H9 (cell line): ENCODE measurements around the gene TH. TPM values are rescaled to one million over a fixed set of nuclear protein-coding genes. Genes with fewer than 3 reads are reported as not detected.

Experiments used
- DNase-seq: peaks from one replicate; pipeline ENCODE4 v3.0.0-alpha.2; 2017
- H2AFZ ChIP-seq: one replicate; pipeline ENCODE4 v1.6.1; 2013; ENCODE audit warnings: mild to moderate bottlenecking, low read length, control low read depth, moderate library complexity
- H2AK5ac ChIP-seq: 2 replicates; pipeline ENCODE4 v1.6.1; 2013; ENCODE audit warnings: low read length, control low read depth, mixed read lengths; ENCODE audit not compliant: insufficient read length
- H2BK120ac ChIP-seq: one replicate; pipeline ENCODE4 v1.6.1; 2013; ENCODE audit warnings: low read depth, mild to moderate bottlenecking, low read length, control low read depth, inconsistent platforms; ENCODE audit not compliant: poor library complexity, severe bottlenecking
- H2BK12ac ChIP-seq: 2 replicates; pipeline ENCODE4 v1.6.1; 2013; ENCODE audit warnings: low read length, control low read depth, mixed read lengths, low read depth; ENCODE audit not compliant: insufficient read length
- H2BK15ac ChIP-seq: 2 replicates; pipeline ENCODE4 v1.6.1; 2013; ENCODE audit warnings: low read depth, low read length, control low read depth
- H2BK20ac ChIP-seq: one replicate; pipeline ENCODE4 v1.6.1; 2013; ENCODE audit warnings: low read depth, mild to moderate bottlenecking, low read length, control low read depth, inconsistent platforms; ENCODE audit not compliant: poor library complexity, severe bottlenecking
- H2BK5ac ChIP-seq: 2 replicates; pipeline ENCODE4 v1.6.1; 2013; ENCODE audit warnings: low read length, control low read depth, mixed read lengths; ENCODE audit not compliant: insufficient read length
- H3K14ac ChIP-seq: 2 replicates; pipeline ENCODE4 v1.6.1; 2013; ENCODE audit warnings: low read length, control low read depth; ENCODE audit not compliant: insufficient read depth
- H3K18ac ChIP-seq: 2 replicates; pipeline ENCODE4 v1.6.1; 2013; ENCODE audit warnings: low read depth, mild to moderate bottlenecking, mixed read lengths, low read length, control low read depth; ENCODE audit not compliant: insufficient read length
- H3K23ac ChIP-seq: 2 replicates; pipeline ENCODE4 v1.6.1; 2013; ENCODE audit warnings: low read length, control low read depth, mixed read lengths, low read depth; ENCODE audit not compliant: insufficient read length
- H3K23me2 ChIP-seq: 2 replicates; pipeline ENCODE4 v1.6.1; 2013; ENCODE audit warnings: low read depth, mild to moderate bottlenecking, mixed read lengths, low read length, control low read depth; ENCODE audit not compliant: insufficient read length, poor library complexity, severe bottlenecking
- H3K27ac ChIP-seq: 2 replicates; pipeline ENCODE4 v1.5.1; 2013; ENCODE audit warnings: low read length, control low read depth, mixed read lengths, low read depth; ENCODE audit not compliant: insufficient read length
- H3K27me3 ChIP-seq: 2 replicates; pipeline ENCODE4 v1.6.1; 2013; ENCODE audit warnings: low read length, control low read depth, inconsistent platforms; ENCODE audit not compliant: insufficient read depth
- H3K4ac ChIP-seq: 2 replicates; pipeline ENCODE4 v1.6.1; 2013; ENCODE audit warnings: low read depth, mild to moderate bottlenecking, control low read depth, inconsistent platforms, low read length, moderate library complexity
- H3K4me1 ChIP-seq: 2 replicates; pipeline ENCODE4 v1.6.1; 2013; ENCODE audit warnings: low read length, control low read depth, inconsistent platforms; ENCODE audit not compliant: insufficient read depth
- H3K4me2 ChIP-seq: 2 replicates; pipeline ENCODE4 v1.6.1; 2013; ENCODE audit warnings: low read length, control low read depth, mixed read lengths; ENCODE audit not compliant: insufficient read length, insufficient read depth
- H3K56ac ChIP-seq: 2 replicates; pipeline ENCODE4 v1.6.1; 2013; ENCODE audit warnings: low read depth, mild to moderate bottlenecking, mixed read lengths, low read length, control low read depth; ENCODE audit not compliant: insufficient read length
- H3K79me1 ChIP-seq: 2 replicates; pipeline ENCODE4 v1.6.1; 2013; ENCODE audit warnings: low read depth, mild to moderate bottlenecking, moderate library complexity, low read length, control low read depth, inconsistent platforms; ENCODE audit not compliant: insufficient read depth, poor library complexity, severe bottlenecking
- H3K79me2 ChIP-seq: 2 replicates; pipeline ENCODE4 v1.6.1; 2013; ENCODE audit warnings: low read length, control low read depth, inconsistent platforms; ENCODE audit not compliant: insufficient read depth
- H3K9ac ChIP-seq: 2 replicates; pipeline ENCODE4 v1.6.1; 2013; ENCODE audit warnings: low read length, control low read depth, mixed read lengths; ENCODE audit not compliant: insufficient read length; ENCODE audit errors: extremely low read depth
- H3K9me3 ChIP-seq: one replicate; pipeline ENCODE4 v1.6.1; 2013; ENCODE audit warnings: low read depth, low read length, inconsistent platforms; ENCODE audit not compliant: control insufficient read depth
- H3T11ph ChIP-seq: one replicate; pipeline ENCODE4 v1.6.1; 2013; ENCODE audit warnings: mild to moderate bottlenecking, low read length, control low read depth, inconsistent platforms
- H4K20me1 ChIP-seq: one replicate; pipeline ENCODE4 v1.6.1; 2013; ENCODE audit not compliant: control insufficient read depth, insufficient read length, insufficient read depth
- H4K5ac ChIP-seq: 2 replicates; pipeline ENCODE4 v1.6.1; 2013; ENCODE audit warnings: low read depth, mild to moderate bottlenecking, mixed read lengths, low read length, control low read depth; ENCODE audit not compliant: insufficient read length
- H4K8ac ChIP-seq: replicated peaks from 2 replicates; pipeline ENCODE4 v1.6.1; 2013; ENCODE audit warnings: low read length, control low read depth, mixed read lengths, low read depth; ENCODE audit not compliant: insufficient read length
- H4K91ac ChIP-seq: 2 replicates; pipeline ENCODE4 v1.6.1; 2013; ENCODE audit warnings: low read depth, mild to moderate bottlenecking, moderate library complexity, mixed read lengths, low read length, control low read depth; ENCODE audit not compliant: insufficient read length
- H3K27ac Mint-ChIP-seq, 3 experiments: 2 replicates in 2 of 3; 3 replicates in 1 of 3; pipeline ENCODE4 v1.8.0; 2020 to 2021; ENCODE audit warnings: mixed read lengths in 3 of 3, mild to moderate bottlenecking in 1 of 3, moderate library complexity in 1 of 3
- H3K27me3 Mint-ChIP-seq: 2 replicates; pipeline ENCODE4 v1.8.0; 2021; ENCODE audit warnings: low read depth, mild to moderate bottlenecking, moderate library complexity, mixed read lengths
- H3K36me3 Mint-ChIP-seq, 3 experiments: 2 replicates in 2 of 3; 3 replicates in 1 of 3; pipeline ENCODE4 v1.8.0; 2020 to 2021; ENCODE audit warnings: low read depth in 3 of 3, mixed read lengths in 3 of 3; ENCODE audit not compliant: insufficient read depth in 1 of 3
- H3K4me1 Mint-ChIP-seq, 2 experiments: 2 replicates each; pipeline ENCODE4 v1.8.0; 2020; ENCODE audit warnings: mixed read lengths in 2 of 2
- H3K4me3 Mint-ChIP-seq, 2 experiments: 2 replicates in 1 of 2; 3 replicates in 1 of 2; pipeline ENCODE4 v1.8.0; 2020 to 2021; ENCODE audit warnings: mild to moderate bottlenecking in 2 of 2, mixed read lengths in 2 of 2, moderate library complexity in 1 of 2
- H3K9me3 Mint-ChIP-seq, 2 experiments: 2 replicates in 1 of 2; 3 replicates in 1 of 2; pipeline ENCODE4 v1.8.0; 2020; ENCODE audit warnings: mild to moderate bottlenecking in 2 of 2, mixed read lengths in 2 of 2, moderate library complexity in 1 of 2
- WGBS: extraction: QIAGEN DNeasy Blood & Tissue Kit; methylation state at CpG from one replicate; pipeline ENCODE4 v1.1.7; 2013; ENCODE audit warnings: missing lambda C conversion rate, low lambda C conversion rate, mixed read lengths; ENCODE audit not compliant: insufficient read length; ENCODE audit errors: extremely low coverage; 5-methylcytosine and 5-hydroxymethylcytosine counted together
- total RNA-seq: library from RNA; stranded (reverse); gene quantifications from 2 replicates; pipeline ENCODE4 v1.2.1, GENCODE V29; 2021
- TF ChIP-seq, protein P1 (sequence below): fragments of 200-600 bp; sonication (generic); conservative IDR thresholded peaks from 3 replicates; pipeline ENCODE4 v1.8.0; 2021; ENCODE audit warnings: antibody characterized with exemption, mild to moderate bottlenecking

Gene TH
- total RNA-seq, 1 experiment from 2014 or later = not detected

GRCh38 chr11:2151500-2152257 is 19.9 kb downstream of the TH start:
- no CpG with 5 or more reads among the region's 22 CpGs for WGBS
- no peak overlapping the region for H3T11ph ChIP-seq
- Mint-ChIP-seq H3K4me3 (no peak overlapping the region), H3K36me3 (no peaks in the 10 kb centered on the region), H3K4me1 (peaks cover 17 to 32% of the 10 kb centered on the region in 2 experiments), H3K27ac (no peak overlapping the region), H3K27me3 (peaks cover 53% of the 10 kb centered on the region), H3K9me3 (no peaks in the 10 kb centered on the region)
- H3K23ac ChIP-seq = no peak overlapping the region
- TF ChIP-seq, protein P1, sequence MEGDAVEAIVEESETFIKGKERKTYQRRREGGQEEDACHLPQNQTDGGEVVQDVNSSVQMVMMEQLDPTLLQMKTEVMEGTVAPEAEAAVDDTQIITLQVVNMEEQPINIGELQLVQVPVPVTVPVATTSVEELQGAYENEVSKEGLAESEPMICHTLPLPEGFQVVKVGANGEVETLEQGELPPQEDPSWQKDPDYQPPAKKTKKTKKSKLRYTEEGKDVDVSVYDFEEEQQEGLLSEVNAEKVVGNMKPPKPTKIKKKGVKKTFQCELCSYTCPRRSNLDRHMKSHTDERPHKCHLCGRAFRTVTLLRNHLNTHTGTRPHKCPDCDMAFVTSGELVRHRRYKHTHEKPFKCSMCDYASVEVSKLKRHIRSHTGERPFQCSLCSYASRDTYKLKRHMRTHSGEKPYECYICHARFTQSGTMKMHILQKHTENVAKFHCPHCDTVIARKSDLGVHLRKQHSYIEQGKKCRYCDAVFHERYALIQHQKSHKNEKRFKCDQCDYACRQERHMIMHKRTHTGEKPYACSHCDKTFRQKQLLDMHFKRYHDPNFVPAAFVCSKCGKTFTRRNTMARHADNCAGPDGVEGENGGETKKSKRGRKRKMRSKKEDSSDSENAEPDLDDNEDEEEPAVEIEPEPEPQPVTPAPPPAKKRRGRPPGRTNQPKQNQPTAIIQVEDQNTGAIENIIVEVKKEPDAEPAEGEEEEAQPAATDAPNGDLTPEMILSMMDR = peak; percentile 74
- H2AK5ac ChIP-seq = no peak overlapping the region
- peaks cover 16% of the 10 kb centered on the region; the same call in 1 of the 2 replicates for H3K27me3 ChIP-seq
- H3K9ac ChIP-seq = no peak overlapping the region
- peak overlapping the region; percentile 30 for H3K4me2 ChIP-seq
- no peak overlapping the region for H3K56ac ChIP-seq
- no peak overlapping the region for H3K27ac ChIP-seq
- H4K91ac ChIP-seq = no peak overlapping the region
- H3K4me1 ChIP-seq = no peaks in the 10 kb centered on the region
- H2BK12ac ChIP-seq = no peak overlapping the region
- H4K5ac ChIP-seq = no peak overlapping the region
- no peak overlapping the region for H2BK120ac ChIP-seq
- no peaks in the 10 kb centered on the region for H4K20me1 ChIP-seq
- H3K14ac ChIP-seq = no peak overlapping the region
- H2BK20ac ChIP-seq = no peak overlapping the region
- no peak overlapping the region for H3K18ac ChIP-seq
- H2BK5ac ChIP-seq = no peak overlapping the region
- H2BK15ac ChIP-seq = no peak overlapping the region
- no peak overlapping the region for H2AFZ ChIP-seq
- H3K4ac ChIP-seq = no peak overlapping the region
- H3K79me1 ChIP-seq = no peaks in the 10 kb centered on the region
- no peaks in the 10 kb centered on the region for H3K79me2 ChIP-seq
- H3K9me3 ChIP-seq = no peaks in the 10 kb centered on the region
- H4K8ac ChIP-seq = no peak overlapping the region
- DNase-seq = peak; percentile 84
- H3K23me2 ChIP-seq = no peaks in the 10 kb centered on the region
